T-helper 2 cell treated with Interferon-gamma antibody and Interleukin-4, amounts not matched to agents 100 ng/mL and 5 ng/mL, for 36 hours (primary cell): ENCODE data around the gene XPO4. TPM values are rescaled to one million over a fixed set of nuclear protein-coding genes. Genes with fewer than 3 reads are reported as not detected.
"Not testable (repeated sequence)": the region's sequence is repeated elsewhere in the genome, so short reads cannot be mapped to it uniquely, and the experiment has no call there.

Experiments used
- intact Hi-C: fragments of 100-400 bp; cut with micrococcal nuclease; formaldehyde crosslinking; loops from one replicate; pipeline ENCODE4 v1.15.1; 2023
- total RNA-seq: library from RNA; stranded (reverse); gene quantifications from 2 replicates; pipeline ENCODE4 v1.2.3, GENCODE V29; 2022

XPO4 gene
- 19.9 and 21.4 TPM in 2 replicates for total RNA-seq

DNA sequence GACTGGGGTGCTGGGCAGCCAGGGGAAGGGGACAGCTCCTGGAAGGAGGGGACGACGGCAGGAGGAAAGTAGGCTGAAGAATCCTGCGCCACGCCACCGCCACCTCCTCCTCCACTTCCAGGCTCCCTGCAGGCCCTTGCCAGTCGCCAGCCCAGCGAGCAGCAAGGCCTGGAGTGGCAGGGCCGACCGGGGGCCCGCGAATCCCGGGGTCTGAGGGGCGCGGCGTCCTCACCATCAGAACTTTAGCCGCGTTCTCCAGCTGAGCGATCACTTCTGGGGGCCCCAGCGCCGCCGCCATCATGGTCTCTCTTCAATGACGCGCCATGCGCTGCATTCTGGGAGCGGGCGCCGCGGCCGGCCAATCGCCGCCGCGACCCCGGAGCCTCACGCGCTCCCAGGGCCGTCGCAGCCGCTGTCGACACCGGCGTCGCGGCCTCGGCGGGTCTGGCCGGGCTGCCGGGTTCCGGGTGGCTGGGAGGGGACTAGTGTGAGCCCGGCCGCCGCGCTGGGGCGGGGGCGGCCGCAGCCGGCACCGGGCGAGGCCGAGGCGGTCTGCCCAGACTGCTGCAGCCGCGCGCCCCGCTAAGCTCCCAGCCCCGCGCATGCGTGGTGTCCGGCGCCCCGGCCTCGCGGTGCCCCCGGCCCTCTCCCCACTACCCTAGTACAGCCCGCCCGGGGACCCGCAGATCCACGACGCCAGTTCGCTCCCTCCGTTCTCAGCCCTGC lies at the start of gene XPO4:
TSS of gene XPO4 (minus strand) at position 309 of the 726 bp plus-strand sequence. CDS start at position 301, 8 bp downstream.
- intact Hi-C loops: loop anchor here (1.0 to 5.0 kb wide), 5 partner anchors 129 to 700 kb away; partner anchors contain the start of genes EEF1AKMT1, IFT88 and MICU2

DNA sequence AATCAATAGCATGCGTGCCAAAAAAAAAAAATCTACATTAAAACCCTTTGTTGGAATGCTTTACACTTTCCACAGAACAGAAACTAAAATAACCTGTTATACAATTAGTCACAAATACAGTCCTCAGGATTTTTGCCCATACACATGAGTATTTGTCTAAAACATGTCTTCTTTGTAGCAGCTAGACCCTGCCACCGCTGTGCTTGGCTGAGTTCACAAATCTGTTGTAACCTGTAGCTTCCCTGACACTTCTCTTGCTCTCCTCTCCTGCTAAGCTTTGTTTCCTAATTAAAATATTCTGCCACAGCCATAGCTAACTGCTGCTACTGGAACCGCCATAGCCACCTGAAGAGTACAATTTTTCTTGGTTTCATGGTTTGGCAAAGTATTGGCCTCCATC lies 45.5 kb upstream of the XPO4 start:
- intact Hi-C loops: loop anchor here (10.0 kb wide), 1 partner anchor 187 kb away; no protein-coding TSS in a partner anchor

DNA sequence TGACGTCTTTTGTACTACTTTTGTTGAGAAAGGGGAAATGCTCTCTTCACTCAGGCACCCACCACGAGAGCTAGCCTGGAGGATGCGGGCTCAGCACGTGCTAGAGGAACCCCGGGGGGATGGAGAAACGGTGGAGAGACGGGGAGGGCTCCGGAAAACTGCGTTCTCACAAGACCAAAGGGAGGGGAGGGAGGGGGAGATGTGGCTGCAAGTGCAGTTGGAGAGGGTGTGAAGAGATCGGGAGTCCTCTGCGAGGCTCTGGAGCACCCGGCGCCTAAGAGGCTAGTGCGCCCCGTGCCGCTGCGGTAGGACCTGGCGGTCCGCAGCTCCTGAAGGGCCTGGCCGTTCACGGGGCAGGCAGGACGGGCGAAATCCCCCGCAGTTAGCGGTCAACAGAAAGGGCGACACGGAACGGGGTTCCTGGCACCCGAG lies 43.4 kb upstream of the XPO4 start:
- intact Hi-C loops: loop anchor here (10.0 kb wide), 1 partner anchor 189 kb away; no protein-coding TSS in a partner anchor

DNA sequence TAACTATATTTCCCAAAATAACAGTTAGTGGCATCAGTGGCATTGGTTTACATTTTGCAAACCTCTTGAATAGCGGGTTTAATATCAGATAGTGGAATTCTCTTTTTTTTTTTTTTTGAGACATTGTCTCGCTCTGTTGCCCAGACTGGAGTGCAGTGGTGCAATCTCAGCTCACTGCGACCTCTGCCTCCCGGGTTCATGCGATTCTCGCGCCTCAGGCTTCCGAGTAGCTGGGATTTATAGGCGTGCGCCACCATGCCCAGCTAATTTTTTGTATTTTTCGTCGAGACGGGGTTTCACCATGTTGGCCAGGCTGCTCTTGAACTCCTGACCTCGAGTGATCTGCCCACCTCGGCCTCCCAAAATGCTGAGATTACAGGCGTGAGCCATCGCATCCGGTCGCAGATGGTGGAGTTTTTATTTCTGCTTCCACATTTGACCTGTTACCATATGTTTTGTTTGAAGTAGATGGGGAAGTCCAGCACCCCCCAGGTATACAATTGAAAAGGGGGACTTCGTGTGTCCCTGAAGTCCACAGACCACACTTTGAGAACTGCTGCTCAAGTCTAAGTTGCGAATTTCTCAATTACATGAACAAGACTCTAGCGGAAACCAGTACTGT lies 40.5 kb upstream of the XPO4 start:
- intact Hi-C loops: loop anchor here (1.0 to 10.0 kb wide), 5 partner anchors 119 to 536 kb away; partner anchors contain the start of genes LATS2, MRPL57 and SKA3

DNA sequence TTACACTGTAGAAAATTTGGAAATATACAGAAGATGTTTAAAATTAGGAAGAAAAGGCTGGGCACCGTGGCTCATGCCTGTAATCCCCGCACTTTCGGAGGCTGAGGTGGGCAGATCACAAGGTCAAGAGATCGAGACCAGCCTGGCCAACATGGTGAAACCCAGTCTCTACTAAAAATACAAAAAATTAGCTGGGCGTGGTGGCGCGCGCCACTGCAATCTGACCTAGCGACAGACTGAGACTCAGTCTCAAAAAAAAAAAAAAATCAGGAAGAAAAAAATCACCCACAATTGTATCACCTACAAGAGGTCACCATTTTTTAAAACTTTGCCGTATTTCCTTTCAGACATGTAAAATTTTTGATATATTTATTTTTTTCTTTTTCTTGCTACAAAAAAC lies 38.0 kb upstream of the XPO4 start:
- intact Hi-C loops: loop anchor here (5.0 to 10.0 kb wide), 2 partner anchors 122 to 194 kb away; partner anchors contain the start of gene LATS2

DNA sequence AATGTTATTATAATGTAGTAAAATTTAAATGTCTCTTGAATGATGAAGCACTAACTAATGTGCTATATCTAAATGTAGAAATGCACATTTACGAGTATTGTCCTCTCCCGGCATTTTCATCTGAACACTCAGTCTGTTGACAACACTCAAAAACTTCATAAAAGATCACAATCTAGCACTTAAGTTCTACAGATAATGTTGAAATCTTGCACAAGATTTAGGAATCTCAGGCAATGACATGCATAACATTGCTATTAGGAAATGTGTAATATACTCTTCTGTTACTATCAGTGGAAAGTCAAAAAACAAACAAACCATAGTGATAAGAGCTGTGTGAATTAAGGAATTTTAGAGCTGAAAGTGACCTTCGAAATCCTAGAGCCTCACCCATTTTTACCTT lies 37.5 kb upstream of the XPO4 start:
- intact Hi-C loops: loop anchor here (5.0 to 10.0 kb wide), 2 partner anchors 122 to 195 kb away; partner anchors contain the start of gene LATS2

DNA sequence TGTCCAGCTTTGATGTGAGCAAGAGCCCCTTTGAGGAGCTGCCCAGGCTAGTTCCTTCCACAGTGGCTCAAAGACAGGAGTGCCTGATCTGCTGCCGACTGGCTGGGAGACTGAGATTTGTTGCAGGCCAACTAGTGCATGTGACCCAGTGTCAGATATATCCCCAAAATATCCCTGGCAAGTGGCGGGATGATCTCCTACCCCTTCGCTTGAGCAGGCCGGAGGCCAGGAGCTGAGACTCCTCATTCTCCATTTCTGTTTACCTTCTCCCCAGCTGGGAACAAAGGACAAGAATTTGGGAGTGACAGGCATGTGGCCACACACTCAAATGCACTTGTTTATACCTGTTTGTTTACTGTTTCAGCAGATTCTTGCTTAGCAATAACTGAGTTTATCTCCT lies 37.1 kb upstream of the XPO4 start:
- intact Hi-C loops: loop anchor here (5.0 to 10.0 kb wide), 2 partner anchors 123 to 195 kb away; partner anchors contain the start of gene LATS2

DNA sequence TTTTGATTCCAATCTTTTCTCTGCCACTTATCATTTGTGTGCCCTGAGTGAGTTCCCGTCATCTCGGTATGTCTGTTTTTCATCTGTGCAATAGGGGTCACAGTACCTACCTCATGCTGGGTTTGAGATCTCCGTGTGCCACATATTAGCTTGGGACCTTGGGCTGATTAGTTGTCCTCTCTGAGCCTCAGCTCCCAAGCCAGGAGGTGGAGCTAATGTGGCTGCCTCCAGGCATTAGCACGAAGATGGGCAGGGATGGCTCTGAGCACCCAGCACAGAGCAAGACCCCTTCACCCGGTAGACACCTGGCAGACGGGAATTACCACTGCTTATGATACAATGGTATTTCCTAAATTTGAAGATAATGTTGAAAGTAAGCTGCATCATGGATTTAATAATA lies 35.8 kb upstream of the XPO4 start:
- intact Hi-C loops: no loop called here

DNA sequence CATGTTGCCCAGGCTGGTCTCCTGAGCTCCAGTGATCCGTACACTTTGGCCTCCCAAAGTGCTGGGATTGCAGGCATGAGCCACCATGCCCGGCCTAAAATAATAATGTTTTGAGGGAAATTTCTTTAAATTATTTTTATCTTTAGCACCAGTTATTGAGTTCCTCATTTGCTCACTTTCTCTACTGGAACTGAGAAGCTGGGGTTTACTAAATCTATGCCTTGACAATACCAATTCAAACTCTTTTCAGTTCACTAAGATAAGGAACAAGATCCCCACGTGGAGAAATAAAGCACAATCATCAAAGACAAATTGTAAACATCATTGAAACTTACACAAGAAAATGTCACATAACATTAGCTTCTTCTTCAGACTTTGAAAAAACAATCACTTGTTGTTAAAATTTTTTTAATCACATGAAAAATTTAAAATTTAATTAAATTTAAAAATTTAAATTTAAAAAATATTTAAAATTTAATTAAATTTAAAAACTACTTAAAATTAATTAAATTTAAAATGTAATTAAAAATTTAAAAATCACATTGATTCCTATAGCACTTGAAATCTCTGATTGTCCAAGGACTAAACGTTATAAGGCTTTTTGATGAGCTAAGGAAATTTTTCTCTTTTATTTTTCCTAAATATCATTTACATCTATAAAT lies 25.2 kb upstream of the XPO4 start:
- intact Hi-C loops: no loop called here

DNA sequence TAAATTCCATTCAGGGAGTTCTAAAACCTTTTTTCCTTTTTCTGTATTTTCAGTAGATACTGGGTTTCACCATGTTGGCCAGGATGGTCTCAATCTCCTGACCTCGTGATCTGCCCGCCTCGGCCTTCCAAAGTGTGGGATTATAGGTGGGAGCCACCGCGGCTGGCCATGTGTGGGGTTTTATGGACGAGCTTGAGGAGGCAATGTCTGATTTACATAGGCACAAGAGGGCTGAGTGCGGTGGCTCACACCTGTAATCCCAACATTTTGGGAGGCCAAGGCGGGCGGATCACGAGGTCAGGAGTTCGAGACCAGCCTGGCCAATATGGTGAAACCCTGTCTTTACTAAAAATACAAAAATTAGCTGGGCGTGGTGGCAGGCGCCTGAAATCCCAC lies 22.8 kb upstream of the XPO4 start:
- intact Hi-C loops: loop anchor here (1.0 to 2.0 kb wide), 3 partner anchors 96 to 430 kb away; no protein-coding TSS in a partner anchor

DNA sequence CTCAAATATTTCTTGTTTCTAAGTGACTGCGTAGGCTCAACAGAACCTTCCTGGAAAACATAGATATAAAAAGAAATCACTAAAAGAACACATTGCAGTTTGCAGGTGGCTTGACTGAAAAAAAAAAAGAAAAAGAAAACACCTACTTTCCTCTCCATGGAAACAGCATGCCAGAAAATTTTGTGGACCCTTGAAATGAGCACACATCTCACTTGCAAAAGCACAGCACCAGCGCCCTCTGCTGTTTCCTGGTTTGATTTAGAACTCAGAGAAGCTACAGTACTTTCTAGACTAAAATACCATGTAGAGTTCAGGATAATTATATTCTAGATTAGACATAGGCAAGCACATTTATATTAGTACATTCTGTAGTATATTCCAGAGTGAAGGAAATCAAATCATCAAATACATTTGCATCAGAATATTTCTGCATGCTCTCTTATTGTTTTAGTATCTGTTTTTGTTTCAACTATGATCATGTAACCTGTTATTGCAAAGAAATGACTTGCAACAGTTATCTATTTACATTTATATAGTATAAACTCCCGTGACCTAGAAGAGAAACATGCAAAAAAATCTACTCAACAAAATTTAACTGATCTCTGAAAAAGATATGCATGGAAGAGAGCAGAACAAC lies 22.3 kb upstream of the XPO4 start:
- intact Hi-C loops: loop anchor here (1.0 to 2.0 kb wide), 4 partner anchors 96 to 743 kb away; no protein-coding TSS in a partner anchor

DNA sequence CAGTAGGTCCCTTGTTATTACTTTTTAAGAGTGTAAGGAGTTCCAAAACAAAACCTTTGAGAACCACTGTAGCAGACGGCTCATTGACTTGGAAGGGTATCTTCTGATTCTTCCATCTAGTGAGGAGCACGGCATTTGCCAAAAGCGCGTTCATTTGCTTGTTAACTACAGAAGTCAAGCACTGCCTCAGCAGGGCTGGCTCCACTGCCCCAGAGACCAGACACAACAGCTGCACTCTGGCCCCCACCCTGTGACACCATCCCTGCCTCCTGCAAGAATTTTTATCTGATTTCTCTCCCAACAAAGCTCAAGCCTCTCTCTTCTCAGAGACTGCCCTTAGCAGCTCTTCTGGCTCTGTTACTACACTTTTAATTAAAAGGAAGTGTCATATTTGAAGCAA lies 20.7 kb upstream of the XPO4 start:
- intact Hi-C loops: no loop called here

DNA sequence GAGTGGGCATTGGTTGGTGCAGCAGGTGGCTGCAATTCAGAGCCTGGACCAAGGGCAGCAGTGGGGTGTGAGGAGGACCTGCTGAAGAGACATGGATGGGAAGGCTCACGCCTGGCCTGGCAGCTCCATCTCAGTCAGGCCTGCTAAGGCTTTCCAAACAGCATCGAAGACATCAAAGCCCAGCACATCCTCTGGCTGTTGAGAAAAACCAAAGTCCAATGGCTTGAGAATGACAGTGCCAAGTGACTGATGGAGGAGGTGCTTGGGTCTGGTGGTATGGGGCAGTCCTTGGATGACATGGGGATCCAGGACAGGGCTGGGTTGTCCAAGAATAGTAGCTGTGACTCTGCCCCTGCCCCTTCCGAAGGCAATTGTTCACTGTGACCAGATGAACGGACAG lies 19.0 kb upstream of the XPO4 start:
- intact Hi-C loops: no loop called here

DNA sequence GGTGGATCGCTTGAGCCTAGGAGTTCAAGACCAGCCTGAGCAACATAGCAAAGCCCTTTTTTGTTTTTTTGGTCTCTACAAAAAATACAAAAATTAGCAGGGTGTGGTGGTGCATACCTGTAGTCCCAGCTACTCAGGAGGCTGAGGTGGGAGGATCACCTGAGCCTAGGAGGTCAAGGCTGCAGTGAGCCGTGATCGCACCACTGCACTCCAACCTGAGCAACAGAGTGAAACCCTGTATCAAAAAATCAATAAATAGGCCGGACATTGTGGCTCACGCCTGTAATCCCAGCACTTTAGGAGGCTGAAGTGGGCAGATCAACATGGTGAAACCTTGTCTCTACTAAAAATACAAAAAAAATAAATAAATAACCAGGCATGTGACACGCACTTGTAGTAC lies 13.1 kb upstream of the XPO4 start:
- intact Hi-C loops: not testable (repeated sequence)

DNA sequence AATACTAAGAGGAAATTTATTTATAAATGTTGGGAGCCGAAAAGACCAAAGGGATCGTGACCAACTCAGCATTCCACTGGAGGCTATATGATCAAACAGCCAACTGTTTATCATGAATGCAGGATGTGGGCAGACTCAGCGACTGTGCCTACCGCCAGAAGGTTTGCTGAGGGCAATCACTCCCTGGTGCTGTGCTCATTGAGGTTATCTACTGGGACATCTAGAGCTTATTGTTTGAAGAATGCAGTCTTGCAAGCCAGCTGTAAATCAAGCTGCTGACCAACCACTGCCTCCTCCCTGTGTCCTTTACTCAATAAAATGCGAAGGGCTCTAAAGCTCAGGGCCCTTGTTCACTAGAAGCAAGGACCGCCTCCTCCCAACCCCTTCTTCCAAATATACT lies 8.5 kb upstream of the XPO4 start:
- intact Hi-C loops: no loop called here

DNA sequence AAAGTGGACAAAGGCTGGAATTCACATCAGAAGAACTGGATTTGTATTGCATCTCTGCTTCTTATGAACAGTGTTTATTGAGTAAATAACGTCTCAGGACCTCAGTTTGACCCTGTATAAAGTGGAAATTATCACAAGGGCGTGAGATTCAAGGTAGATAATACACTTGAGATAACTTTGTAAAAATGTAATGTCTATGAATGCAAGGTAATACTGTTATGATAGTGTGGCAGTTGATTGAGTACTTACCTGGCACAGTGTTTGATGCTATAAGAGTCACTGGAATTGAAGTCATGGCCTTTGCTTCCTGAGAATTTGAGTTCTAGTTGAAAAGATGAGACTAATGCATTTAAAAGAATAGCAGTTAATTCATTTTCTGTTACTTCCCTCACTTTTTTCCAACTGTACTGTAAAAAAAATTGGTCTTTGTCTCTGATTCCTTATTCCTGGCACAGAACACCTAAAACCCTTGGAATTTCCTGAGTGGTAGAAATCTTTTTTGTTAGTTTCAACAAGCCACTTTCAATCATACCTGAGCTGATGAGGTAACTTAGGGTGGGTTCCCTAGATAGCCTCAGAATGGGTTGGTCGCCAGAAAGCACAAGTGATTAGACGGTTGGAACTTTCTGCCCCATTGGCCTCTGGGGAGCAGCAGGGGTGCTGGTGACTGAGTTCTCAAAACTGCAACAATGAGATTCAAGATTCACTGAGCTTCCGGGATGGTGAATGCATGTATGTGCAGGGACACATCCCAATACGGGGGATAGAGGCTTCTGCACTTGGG lies 6.4 kb upstream of the XPO4 start:
- intact Hi-C loops: no loop called here

DNA sequence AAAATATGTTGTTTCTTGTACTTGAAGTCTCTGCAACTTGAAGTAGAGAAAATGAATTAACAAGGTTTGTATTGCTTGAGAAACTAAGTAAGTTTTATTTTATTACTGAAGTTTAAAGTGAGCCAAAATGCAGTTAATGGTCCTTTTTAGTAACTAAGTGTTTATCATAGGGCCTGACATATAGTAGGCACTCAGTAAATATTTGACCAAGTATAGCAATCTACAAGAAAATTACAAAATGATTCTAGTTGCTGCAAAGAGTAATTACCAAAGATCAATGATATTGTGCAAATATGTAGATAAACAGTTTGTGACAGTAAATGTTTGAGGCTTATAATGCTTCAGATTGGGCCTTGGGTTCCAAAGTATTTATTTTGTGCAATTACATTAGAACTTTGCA lies 2.4 kb upstream of the XPO4 start:
- intact Hi-C loops: loop anchor here (5.0 kb wide), 1 partner anchor 697 kb away; the partner anchor contains the start of gene MICU2

DNA sequence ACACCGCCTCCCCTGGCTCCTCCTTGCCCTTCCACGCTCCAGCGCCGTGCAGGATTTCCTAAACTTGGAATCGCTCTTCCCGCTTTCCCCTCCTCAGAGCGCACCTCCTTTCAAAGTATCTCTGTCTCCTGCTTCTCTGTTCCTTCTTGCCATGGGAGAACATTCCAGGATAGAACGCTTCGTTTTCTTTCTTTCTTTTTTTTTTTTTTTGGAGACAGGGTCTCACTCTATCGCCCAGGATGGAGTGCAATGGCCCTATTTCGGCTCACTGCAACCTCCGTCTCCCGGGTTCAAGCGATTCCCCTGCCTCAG lies 574 bp upstream of the XPO4 start:
- intact Hi-C loops: loop anchor here (2.0 to 5.0 kb wide), 4 partner anchors 336 to 699 kb away; partner anchors contain the start of genes IFT88 and MICU2

DNA sequence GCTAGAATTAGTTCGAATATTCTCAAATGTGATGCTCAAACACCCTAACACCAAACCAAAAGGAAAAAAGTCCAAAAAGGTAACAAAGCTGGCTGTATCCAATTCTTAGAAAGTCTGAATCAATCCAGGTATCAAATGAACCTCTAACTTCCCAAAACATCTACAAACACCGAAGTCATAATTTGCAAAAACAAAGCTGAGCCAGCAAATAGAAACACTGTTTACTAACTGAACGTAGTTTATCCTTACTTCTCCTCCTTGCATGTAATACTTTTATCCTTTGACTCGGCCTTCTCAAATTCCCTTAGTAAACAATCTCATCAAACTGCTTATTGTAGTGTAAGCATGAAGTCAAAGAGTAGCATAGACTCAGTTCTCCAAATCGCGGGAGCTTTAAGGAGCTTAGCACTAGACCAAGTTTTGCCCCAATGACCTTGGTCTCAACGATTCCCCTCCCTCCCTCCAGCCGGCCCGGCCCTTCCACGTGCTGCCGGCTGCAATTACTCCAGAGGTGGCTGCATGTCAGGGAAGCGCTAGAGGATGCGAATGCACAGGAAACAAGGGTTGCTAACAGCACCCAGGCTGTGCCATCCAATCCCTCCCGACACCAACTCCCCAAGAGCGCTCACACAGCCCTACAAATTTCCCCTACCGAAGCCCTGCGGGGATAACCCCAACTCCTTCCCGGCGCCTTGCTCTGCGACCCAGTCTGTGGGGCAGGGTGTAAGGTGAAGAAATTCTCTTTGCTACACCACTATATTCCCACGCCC lies 693 bp downstream of the XPO4 start:
- intact Hi-C loops: loop anchor here (1.0 to 5.0 kb wide), 5 partner anchors 129 to 700 kb away; partner anchors contain the start of genes EEF1AKMT1, IFT88 and MICU2

DNA sequence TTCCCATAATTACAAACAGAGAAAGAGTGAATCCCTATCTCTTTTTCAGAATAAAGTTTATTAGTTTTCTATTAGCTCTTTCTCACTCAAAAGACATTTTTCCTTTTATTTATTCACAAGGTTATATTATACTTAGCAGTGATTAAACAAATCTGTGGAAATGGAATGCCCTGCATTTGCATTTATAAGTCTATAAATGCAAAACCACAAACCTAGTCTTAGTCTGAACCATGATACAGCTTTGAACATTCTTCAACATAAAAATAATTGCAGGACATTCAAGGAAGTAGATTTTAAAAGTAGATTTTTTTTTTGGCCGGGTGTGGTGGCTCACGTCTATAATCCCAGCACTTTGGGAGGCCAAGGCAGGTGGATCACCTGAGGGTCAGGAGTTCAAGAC lies 8.3 kb downstream of the XPO4 start:
- intact Hi-C loops: no loop called here
